ENCODE results near the gene JARID2. TPM values are rescaled to one million over a fixed set of nuclear protein-coding genes. Genes with fewer than 3 reads are reported as not detected.

Gene JARID2
- total RNA-seq, 2 experiments from 2014 or later = 19.0 to 19.5 TPM

DNA sequence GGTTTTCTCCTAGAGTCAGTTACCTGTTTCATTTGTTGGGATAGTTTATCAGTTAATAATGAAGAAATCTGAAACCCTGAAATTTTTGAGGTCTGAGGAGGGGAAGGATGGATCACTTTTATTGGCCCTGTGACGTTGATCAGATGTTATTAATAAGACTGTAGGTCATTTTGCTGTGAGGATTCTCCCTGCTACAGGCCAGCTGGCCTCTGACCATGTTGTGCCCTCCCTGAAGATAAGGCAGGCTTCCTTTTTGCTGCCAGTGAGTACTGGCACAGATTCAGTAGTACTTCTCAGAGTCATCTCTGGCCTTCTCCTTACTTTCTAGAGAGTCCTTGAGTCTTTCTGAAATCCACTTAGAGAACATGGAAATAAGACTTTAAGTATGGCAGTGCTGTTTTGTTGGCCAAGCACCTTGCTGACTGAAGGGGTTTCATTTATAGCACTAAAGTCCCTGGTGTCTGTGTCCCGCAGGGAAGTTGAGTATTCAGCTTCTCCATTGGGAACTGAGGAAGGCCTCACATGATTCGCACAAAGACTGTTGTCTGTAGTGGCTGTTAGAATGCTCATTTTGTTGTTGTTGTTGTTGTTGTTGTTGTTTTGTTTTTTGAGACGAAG lies 214.3 kb downstream of the JARID2 start:
- H4K20me1 ChIP-seq (ENCODE audit: insufficient read depth, low read length) = 0 out of 2 replicates have a peak, but pooled peaks cover 4% of the 10 kb centered on the region

DNA sequence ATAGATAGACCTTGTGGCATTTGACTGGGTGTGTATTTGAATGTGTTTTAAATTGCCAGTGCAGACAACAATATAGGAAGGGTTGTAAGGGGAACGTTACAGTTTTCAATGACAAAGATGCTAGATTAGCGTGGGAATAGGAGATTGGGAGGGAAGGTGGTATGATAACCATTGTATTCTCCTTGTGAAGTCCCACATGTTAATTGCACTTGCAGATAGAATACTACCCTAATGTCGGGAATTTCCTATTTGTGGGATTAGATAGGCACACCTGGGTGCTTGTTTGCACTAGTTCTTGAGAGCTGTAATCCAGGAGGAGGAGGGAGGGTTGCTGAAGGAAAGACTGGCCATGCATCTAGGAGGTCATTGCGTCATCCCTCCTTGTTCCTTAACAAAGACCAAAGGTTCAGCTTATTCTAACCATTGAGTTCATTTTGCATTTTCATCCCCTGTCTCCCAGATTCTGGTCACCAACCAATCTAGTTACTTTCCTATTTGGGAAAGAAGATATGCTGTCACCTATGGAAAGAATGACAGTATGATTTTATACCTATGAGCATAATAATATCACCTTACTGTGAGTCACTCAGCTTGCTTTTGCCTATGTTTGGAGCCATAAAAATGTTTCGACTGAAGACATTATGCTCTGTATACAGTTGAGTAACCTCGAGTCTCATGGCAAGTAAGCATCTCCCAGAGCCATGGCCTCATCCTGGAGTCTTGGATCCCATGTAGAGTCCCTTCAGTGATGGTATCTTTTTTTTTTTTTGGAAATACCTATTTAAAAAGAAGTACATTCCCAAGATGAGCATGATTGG lies 215.5 kb downstream of the JARID2 start:
- Histone ChIP-seq H3K9me2 (ENCODE audit: insufficient read depth, low read length) (no peaks in the 10 kb centered on the region), H3K4me1 (ENCODE audit: insufficient read depth, low read length, poor library complexity, severe bottlenecking) (no peaks in the 10 kb centered on the region), H3K4me2 (ENCODE audit: low read length) (no peak overlapping the region), H3K79me2 (ENCODE audit: insufficient read depth, low read depth, low read length) (no peaks in the 10 kb centered on the region), H3K27ac (ENCODE audit: low read depth, low read length, poor library complexity, severe bottlenecking) (no peak overlapping the region), H2AFZ (ENCODE audit: low read length) (no peak overlapping the region), H3K36me3 (ENCODE audit: insufficient read depth, low read length) (no peaks in the 10 kb centered on the region), H3K4me3 (ENCODE audit: low read depth, low read length, poor library complexity, severe bottlenecking) (no peak overlapping the region), H4K20me1 (ENCODE audit: insufficient read depth, low read length) (0 out of 2 replicates have a peak, but pooled peaks cover 4% of the 10 kb centered on the region), H3K9me3 (ENCODE audit: low read length) (no peaks in the 10 kb centered on the region)
- ChIA-PET CTCF (ENCODE audit: unreplicated experiment) (no interaction called here), POLR2A (no interaction called here)
- no peak for TF ChIP-seq EZH2phosphoT487 (IDR thresholded peaks at IDR 0.05; ENCODE audit: borderline replicate concordance, low read depth, low read length)
- TF ChIP-seq, protein P1, sequence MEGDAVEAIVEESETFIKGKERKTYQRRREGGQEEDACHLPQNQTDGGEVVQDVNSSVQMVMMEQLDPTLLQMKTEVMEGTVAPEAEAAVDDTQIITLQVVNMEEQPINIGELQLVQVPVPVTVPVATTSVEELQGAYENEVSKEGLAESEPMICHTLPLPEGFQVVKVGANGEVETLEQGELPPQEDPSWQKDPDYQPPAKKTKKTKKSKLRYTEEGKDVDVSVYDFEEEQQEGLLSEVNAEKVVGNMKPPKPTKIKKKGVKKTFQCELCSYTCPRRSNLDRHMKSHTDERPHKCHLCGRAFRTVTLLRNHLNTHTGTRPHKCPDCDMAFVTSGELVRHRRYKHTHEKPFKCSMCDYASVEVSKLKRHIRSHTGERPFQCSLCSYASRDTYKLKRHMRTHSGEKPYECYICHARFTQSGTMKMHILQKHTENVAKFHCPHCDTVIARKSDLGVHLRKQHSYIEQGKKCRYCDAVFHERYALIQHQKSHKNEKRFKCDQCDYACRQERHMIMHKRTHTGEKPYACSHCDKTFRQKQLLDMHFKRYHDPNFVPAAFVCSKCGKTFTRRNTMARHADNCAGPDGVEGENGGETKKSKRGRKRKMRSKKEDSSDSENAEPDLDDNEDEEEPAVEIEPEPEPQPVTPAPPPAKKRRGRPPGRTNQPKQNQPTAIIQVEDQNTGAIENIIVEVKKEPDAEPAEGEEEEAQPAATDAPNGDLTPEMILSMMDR (conservative IDR thresholded peaks at IDR 0.05; ENCODE audit: low read length) = no peak
- intact Hi-C loops (cut with micrococcal nuclease; ENCODE audit: unreplicated experiment) = no loop called here
- no TSS peak for BruUV-seq (replicated peaks)
- no peak for DNase-seq (ENCODE audit: low spot score)

More for the DNA sequence above, 214.3 kb downstream of the JARID2 start:
- Histone ChIP-seq H3K9me3 (ENCODE audit: low read length) (no peaks in the 10 kb centered on the region), H3K4me1 (ENCODE audit: insufficient read depth, low read length, poor library complexity, severe bottlenecking) (no peaks in the 10 kb centered on the region), H3K4me3 (ENCODE audit: low read depth, low read length, poor library complexity, severe bottlenecking) (no peak overlapping the region), H3K27ac (ENCODE audit: low read depth, low read length, poor library complexity, severe bottlenecking) (no peak overlapping the region), H3K4me2 (ENCODE audit: low read length) (no peak overlapping the region), H3K9me2 (ENCODE audit: insufficient read depth, low read length) (no peaks in the 10 kb centered on the region), H3K36me3 (ENCODE audit: insufficient read depth, low read length) (no peaks in the 10 kb centered on the region), H2AFZ (ENCODE audit: low read length) (no peak overlapping the region), H3K79me2 (ENCODE audit: insufficient read depth, low read depth, low read length) (no peaks in the 10 kb centered on the region)
- intact Hi-C loops (cut with micrococcal nuclease; ENCODE audit: unreplicated experiment) = no loop called here
- POLR2A ChIA-PET = no interaction called here
- TF ChIP-seq, protein P1 (conservative IDR thresholded peaks at IDR 0.05; ENCODE audit: low read length) = no peak
- TF ChIP-seq EZH2phosphoT487 (IDR thresholded peaks at IDR 0.05; ENCODE audit: borderline replicate concordance, low read depth, low read length) = no peak
- no TSS peak for BruUV-seq (replicated peaks)
- CTCF ChIA-PET (ENCODE audit: unreplicated experiment) = no interaction called here
- DNase-seq (ENCODE audit: low spot score) = no peak

DNA sequence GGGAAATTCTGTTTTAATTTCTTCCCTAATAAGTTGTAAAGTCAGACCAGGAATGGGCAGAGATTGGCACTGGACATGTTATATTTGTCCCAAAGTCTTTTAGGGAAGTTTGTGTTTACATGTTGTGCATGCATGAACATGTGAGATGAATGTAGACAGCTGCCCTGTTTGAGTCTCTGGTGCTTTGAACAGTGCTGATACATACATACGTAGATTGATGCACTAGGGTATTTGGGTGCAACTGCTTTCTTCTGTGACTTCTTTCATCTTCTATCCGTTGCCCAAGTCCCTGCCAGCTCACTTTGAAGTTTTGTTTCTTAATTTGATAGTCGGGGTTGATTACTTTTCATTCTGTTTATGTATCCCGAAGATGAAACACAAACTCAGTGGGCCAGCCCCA lies 216.4 kb downstream of the JARID2 start:
- Histone ChIP-seq H3K4me1 (ENCODE audit: insufficient read depth, low read length, poor library complexity, severe bottlenecking) (no peaks in the 10 kb centered on the region), H2AFZ (ENCODE audit: low read length) (no peak overlapping the region), H3K36me3 (ENCODE audit: insufficient read depth, low read length) (no peaks in the 10 kb centered on the region), H3K27ac (ENCODE audit: low read depth, low read length, poor library complexity, severe bottlenecking) (no peak overlapping the region), H4K20me1 (ENCODE audit: insufficient read depth, low read length) (no peaks in the 10 kb centered on the region), H3K79me2 (ENCODE audit: insufficient read depth, low read depth, low read length) (no peaks in the 10 kb centered on the region), H3K9me3 (ENCODE audit: low read length) (no peaks in the 10 kb centered on the region), H3K4me3 (ENCODE audit: low read depth, low read length, poor library complexity, severe bottlenecking) (no peak overlapping the region), H3K4me2 (ENCODE audit: low read length) (no peak overlapping the region), H3K9me2 (ENCODE audit: insufficient read depth, low read length) (no peaks in the 10 kb centered on the region)
- no peak for DNase-seq (ENCODE audit: low spot score)
- intact Hi-C loops (cut with micrococcal nuclease; ENCODE audit: unreplicated experiment) = no loop called here
- POLR2A ChIA-PET = interaction anchor here (0.6 kb wide), 1 partner anchor 748 kb away, joined by 5 read pairs; no protein-coding TSS in a partner anchor
- no TSS peak for BruUV-seq (replicated peaks)
- CTCF ChIA-PET (ENCODE audit: unreplicated experiment) = no interaction called here
- no peak for TF ChIP-seq EZH2phosphoT487 (IDR thresholded peaks at IDR 0.05; ENCODE audit: borderline replicate concordance, low read depth, low read length)
- TF ChIP-seq, protein P1 (conservative IDR thresholded peaks at IDR 0.05; ENCODE audit: low read length) = no peak
